HFF-Myc (cell line): ENCODE measurements around the gene SLIT3.

ENCODE experiments used
- DNase-seq: peaks from one replicate; pipeline ENCODE4 v3.0.0-alpha.2; 2011; ENCODE audit warnings: low read depth; ENCODE audit errors: extremely low read depth
- H3K4me3 ChIP-seq: replicated peaks from 2 replicates; pipeline ENCODE4 v1.5.1; 2011; ENCODE audit warnings: low read depth, mild to moderate bottlenecking, control low read depth, low read length
- TF ChIP-seq, protein P1 (sequence below): IDR thresholded peaks from 2 replicates; pipeline ENCODE4 v1.5.1; 2012; ENCODE audit warnings: mild to moderate bottlenecking, low read depth, low read length, control low read depth; ENCODE audit errors: missing control alignments

Gene SLIT3

GRCh38 chr5:168964182-168964581 lies 336.8 kb downstream of the SLIT3 start:
- no peak for DNase-seq
- TF ChIP-seq, protein P1, sequence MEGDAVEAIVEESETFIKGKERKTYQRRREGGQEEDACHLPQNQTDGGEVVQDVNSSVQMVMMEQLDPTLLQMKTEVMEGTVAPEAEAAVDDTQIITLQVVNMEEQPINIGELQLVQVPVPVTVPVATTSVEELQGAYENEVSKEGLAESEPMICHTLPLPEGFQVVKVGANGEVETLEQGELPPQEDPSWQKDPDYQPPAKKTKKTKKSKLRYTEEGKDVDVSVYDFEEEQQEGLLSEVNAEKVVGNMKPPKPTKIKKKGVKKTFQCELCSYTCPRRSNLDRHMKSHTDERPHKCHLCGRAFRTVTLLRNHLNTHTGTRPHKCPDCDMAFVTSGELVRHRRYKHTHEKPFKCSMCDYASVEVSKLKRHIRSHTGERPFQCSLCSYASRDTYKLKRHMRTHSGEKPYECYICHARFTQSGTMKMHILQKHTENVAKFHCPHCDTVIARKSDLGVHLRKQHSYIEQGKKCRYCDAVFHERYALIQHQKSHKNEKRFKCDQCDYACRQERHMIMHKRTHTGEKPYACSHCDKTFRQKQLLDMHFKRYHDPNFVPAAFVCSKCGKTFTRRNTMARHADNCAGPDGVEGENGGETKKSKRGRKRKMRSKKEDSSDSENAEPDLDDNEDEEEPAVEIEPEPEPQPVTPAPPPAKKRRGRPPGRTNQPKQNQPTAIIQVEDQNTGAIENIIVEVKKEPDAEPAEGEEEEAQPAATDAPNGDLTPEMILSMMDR: no peak
- no peak overlapping the region for H3K4me3 ChIP-seq

DNA sequence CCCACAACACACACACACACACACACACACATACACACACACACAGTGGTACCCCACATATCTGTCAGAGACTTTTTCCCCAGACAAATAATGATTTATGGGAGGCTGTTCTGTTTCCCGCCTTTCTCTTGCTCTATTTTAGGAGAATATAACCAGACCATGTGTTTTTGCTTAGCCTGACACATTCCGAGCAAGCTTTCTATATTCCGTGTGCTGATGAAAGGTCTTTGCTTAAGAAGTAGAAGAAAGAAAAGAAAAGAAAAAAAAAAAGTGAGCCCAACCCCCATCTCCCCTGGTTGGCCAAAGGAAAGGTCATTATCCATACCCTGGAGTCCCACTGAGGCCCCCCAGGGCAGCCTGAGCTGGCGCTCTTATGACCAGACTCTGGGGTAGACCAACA lies 338.6 kb downstream of the SLIT3 start:
- no peak for DNase-seq
- TF ChIP-seq, protein P1: no peak
- H3K4me3 ChIP-seq: no peak overlapping the region

GRCh38 chr5:168961681-168962080 lies 339.3 kb downstream of the SLIT3 start:
- TF ChIP-seq, protein P1: no peak
- no peak for DNase-seq
- H3K4me3 ChIP-seq: no peak overlapping the region

- no peak for DNase-seq
- H3K4me3 ChIP-seq: no peak overlapping the region
- TF ChIP-seq, protein P1: no peak
Measured at GRCh38 chr5:168960497-168960896, 340.4 kb downstream of the SLIT3 start.

DNA sequence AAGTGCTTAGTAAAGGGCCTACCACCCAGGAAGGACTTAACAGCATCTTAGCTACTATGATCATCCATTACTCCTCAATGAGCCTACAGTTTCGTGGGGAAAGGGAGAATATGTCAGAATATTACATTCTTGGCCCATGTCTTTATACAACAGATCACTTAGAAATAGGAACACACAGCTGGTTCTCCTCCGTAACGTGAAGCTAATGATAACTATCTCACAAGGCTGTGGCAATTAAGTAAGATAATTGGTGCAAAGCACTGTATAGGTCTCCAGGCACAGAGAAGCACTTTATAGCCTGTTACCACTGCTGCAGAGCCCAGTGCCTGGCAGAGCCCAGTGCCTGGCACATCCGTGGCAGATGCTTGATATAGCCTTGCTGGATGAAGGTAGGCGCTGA lies 347.6 kb downstream of the SLIT3 start:
- H3K4me3 ChIP-seq: no peak overlapping the region
- TF ChIP-seq, protein P1: no peak
- DNase-seq: no peak

DNA sequence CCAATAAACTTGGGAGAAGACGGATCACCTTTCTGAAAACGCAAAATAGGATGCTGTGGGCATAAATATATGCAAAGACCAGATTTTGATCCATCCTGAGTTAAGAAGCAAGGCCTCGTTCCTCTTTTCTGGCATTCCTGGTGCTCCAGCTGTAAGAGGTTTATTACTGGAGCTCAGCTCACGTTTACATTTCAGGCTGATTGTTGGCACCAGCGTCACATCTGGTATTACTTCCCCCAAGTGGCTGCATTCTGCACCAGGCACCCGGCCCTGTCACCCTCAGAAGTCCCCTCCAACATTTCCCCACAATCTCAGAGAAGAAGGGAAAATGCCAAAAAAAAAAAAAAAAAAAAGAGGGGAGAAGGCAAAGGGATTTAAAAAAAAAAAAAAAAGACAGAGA lies 348.7 kb downstream of the SLIT3 start:
- TF ChIP-seq, protein P1: no peak
- H3K4me3 ChIP-seq: no peak overlapping the region
- DNase-seq: no peak

GRCh38 chr5:168951769-168952168 lies 349.2 kb downstream of the SLIT3 start:
- no peak for DNase-seq
- TF ChIP-seq, protein P1: no peak
- H3K4me3 ChIP-seq: no peak overlapping the region
